ENCODE measurements around the gene KCTD4. TPM values are rescaled to one million over a fixed set of nuclear protein-coding genes. Genes with fewer than 3 reads are reported as not detected.

The KCTD4 gene
- total RNA-seq, 1 donor from 2014 or later, result 0.64 TPM

- Histone ChIP-seq H3K4me2 (ENCODE audit: low read length) (no peak overlapping the region), H3K4me3 (ENCODE audit: insufficient read depth, low read depth, low read length) (no peak overlapping the region), H3K4me1 (ENCODE audit: insufficient read depth, low read length) (peaks cover 23% of the 10 kb centered on the region), H4K20me1 (ENCODE audit: insufficient read depth, low read length) (no peaks in the 10 kb centered on the region), H3K27me3 (ENCODE audit: insufficient read depth, low read length) (no peaks in the 10 kb centered on the region), H3K79me2 (ENCODE audit: insufficient read depth, low read length) (peaks cover 25% of the 10 kb centered on the region), H2AFZ (ENCODE audit: low read depth, low read length) (no peak overlapping the region), H3K27ac (ENCODE audit: low read depth, low read length) (peak overlapping the region; percentile 16), H3K9ac (ENCODE audit: low read length) (no peak overlapping the region), H3K9me3 (ENCODE audit: insufficient read depth, low read depth, low read length) (no peaks in the 10 kb centered on the region), H3K36me3 (ENCODE audit: insufficient read depth, low read length) (no peaks in the 10 kb centered on the region)
- no peak for FAIRE-seq
- Mint-ChIP-seq H3K4me1 (ENCODE audit: low read depth, unreplicated experiment) (peaks cover 17% of the 10 kb centered on the region), H3K27me3 (ENCODE audit: low read depth, unreplicated experiment) (no peaks in the 10 kb centered on the region), H3K9me3 (ENCODE audit: unreplicated experiment) (no peaks in the 10 kb centered on the region), H3K27ac (ENCODE audit: unreplicated experiment) (peak overlapping the region; percentile 34), H3K4me3 (ENCODE audit: unreplicated experiment) (no peak overlapping the region), H3K36me3 (ENCODE audit: low read depth, unreplicated experiment) (peaks cover 5% of the 10 kb centered on the region)
- DNase-seq (ENCODE audit: low read depth), result peak; percentile 52
- TF ChIP-seq EZH2 (IDR thresholded peaks at IDR 0.05; ENCODE audit: insufficient read depth, low read length) (no peak), CTCF (IDR thresholded peaks at IDR 0.05; ENCODE audit: insufficient read depth, low read depth, low read length) (no peak)
Measured at GRCh38 chr13:45231722-45232121, 30.9 kb upstream of the KCTD4 start.

- Mint-ChIP-seq H3K27me3 (ENCODE audit: low read depth, unreplicated experiment) (no peaks in the 10 kb centered on the region), H3K27ac (ENCODE audit: unreplicated experiment) (peak overlapping the region; percentile 34), H3K9me3 (ENCODE audit: unreplicated experiment) (no peaks in the 10 kb centered on the region), H3K36me3 (ENCODE audit: low read depth, unreplicated experiment) (peaks cover 5% of the 10 kb centered on the region), H3K4me1 (ENCODE audit: low read depth, unreplicated experiment) (peaks cover 12% of the 10 kb centered on the region), H3K4me3 (ENCODE audit: unreplicated experiment) (no peak overlapping the region)
- H3K27me3 ChIP-seq (ENCODE audit: insufficient read depth, low read length), result no peaks in the 10 kb centered on the region
- no peak overlapping the region for H3K4me3 ChIP-seq (ENCODE audit: insufficient read depth, low read depth, low read length)
- peak overlapping the region; percentile 16 for H3K27ac ChIP-seq (ENCODE audit: low read depth, low read length)
- peaks cover 25% of the 10 kb centered on the region for H3K79me2 ChIP-seq (ENCODE audit: insufficient read depth, low read length)
- H3K4me2 ChIP-seq (ENCODE audit: low read length), result no peak overlapping the region
- peaks cover 18% of the 10 kb centered on the region for H3K4me1 ChIP-seq (ENCODE audit: insufficient read depth, low read length)
- no peaks in the 10 kb centered on the region for H3K36me3 ChIP-seq (ENCODE audit: insufficient read depth, low read length)
- no peak overlapping the region for H2AFZ ChIP-seq (ENCODE audit: low read depth, low read length)
- H3K9ac ChIP-seq (ENCODE audit: low read length), result no peak overlapping the region
- H3K9me3 ChIP-seq (ENCODE audit: insufficient read depth, low read depth, low read length), result no peaks in the 10 kb centered on the region
- FAIRE-seq (no peak), DNase-seq (ENCODE audit: low read depth) (peak; percentile 4)
- no peak for TF ChIP-seq CTCF (IDR thresholded peaks at IDR 0.05; ENCODE audit: insufficient read depth, low read depth, low read length)
- TF ChIP-seq EZH2 (IDR thresholded peaks at IDR 0.05; ENCODE audit: insufficient read depth, low read length), result no peak
- no peaks in the 10 kb centered on the region for H4K20me1 ChIP-seq (ENCODE audit: insufficient read depth, low read length)
Measured at GRCh38 chr13:45231305-45231704, 30.5 kb upstream of the KCTD4 start.

GRCh38 chr13:45229172-45229571, 28.3 kb upstream of the KCTD4 start:
- no peak for TF ChIP-seq CTCF (IDR thresholded peaks at IDR 0.05; ENCODE audit: insufficient read depth, low read depth, low read length)
- H3K79me2 ChIP-seq (ENCODE audit: insufficient read depth, low read length), result peaks cover 32% of the 10 kb centered on the region
- FAIRE-seq, result no peak

More at GRCh38 chr13:45229172-45229571, 28.3 kb upstream of the KCTD4 start:
- Mint-ChIP-seq H3K27ac (ENCODE audit: unreplicated experiment) (no peak overlapping the region), H3K36me3 (ENCODE audit: low read depth, unreplicated experiment) (peaks cover 5% of the 10 kb centered on the region), H3K4me3 (ENCODE audit: unreplicated experiment) (no peak overlapping the region), H3K9me3 (ENCODE audit: unreplicated experiment) (no peaks in the 10 kb centered on the region), H3K27me3 (ENCODE audit: low read depth, unreplicated experiment) (no peaks in the 10 kb centered on the region), H3K4me1 (ENCODE audit: low read depth, unreplicated experiment) (peaks cover 7% of the 10 kb centered on the region)
- Histone ChIP-seq H3K4me2 (ENCODE audit: low read length) (no peak overlapping the region), H2AFZ (ENCODE audit: low read depth, low read length) (no peak overlapping the region), H3K4me3 (ENCODE audit: insufficient read depth, low read depth, low read length) (no peak overlapping the region), H3K9ac (ENCODE audit: low read length) (no peak overlapping the region), H4K20me1 (ENCODE audit: insufficient read depth, low read length) (no peaks in the 10 kb centered on the region), H3K27ac (ENCODE audit: low read depth, low read length) (no peak overlapping the region), H3K36me3 (ENCODE audit: insufficient read depth, low read length) (no peaks in the 10 kb centered on the region), H3K4me1 (ENCODE audit: insufficient read depth, low read length) (peaks cover 8% of the 10 kb centered on the region), H3K27me3 (ENCODE audit: insufficient read depth, low read length) (no peaks in the 10 kb centered on the region), H3K9me3 (ENCODE audit: insufficient read depth, low read depth, low read length) (no peaks in the 10 kb centered on the region)
- no peak for DNase-seq (ENCODE audit: low read depth)
